ENCODE measurements around the gene CES5A.

Gene CES5A

GRCh38 chr16:55913716-55914115 lies 38.5 kb upstream of the CES5A start:
- TF ChIP-seq FOXM1 (IDR thresholded peaks at IDR 0.05; ENCODE audit: borderline replicate concordance, low read depth), result no peak
- TF ChIP-seq RAD21 (IDR thresholded peaks at IDR 0.05; ENCODE audit: low read depth), result no peak
- TF ChIP-seq ZBTB7A (IDR thresholded peaks at IDR 0.05; ENCODE audit: low read depth), result no peak

GRCh38 chr16:55912022-55912421 lies 36.8 kb upstream of the CES5A start:
- no peak for TF ChIP-seq EP300 (IDR thresholded peaks at IDR 0.05; ENCODE audit: borderline replicate concordance)
- no peak for TF ChIP-seq USF1 (IDR thresholded peaks at IDR 0.05)
- TF ChIP-seq CREB1 (IDR thresholded peaks at IDR 0.05; ENCODE audit: low read depth), result no peak
- no peak for TF ChIP-seq MAX (IDR thresholded peaks at IDR 0.05)
- TF ChIP-seq FOXM1 (IDR thresholded peaks at IDR 0.05; ENCODE audit: borderline replicate concordance, low read depth), result no peak
- no peak for TF ChIP-seq TEAD4 (IDR thresholded peaks at IDR 0.05)

GRCh38 chr16:55911616-55912015 lies 36.4 kb upstream of the CES5A start:
- TF ChIP-seq YY1 (IDR thresholded peaks at IDR 0.05; ENCODE audit: low read depth) (no peak), CREB1 (IDR thresholded peaks at IDR 0.05; ENCODE audit: low read depth) (no peak), USF1 (IDR thresholded peaks at IDR 0.05) (no peak), TCF12 (IDR thresholded peaks at IDR 0.05; ENCODE audit: low read depth) (no peak), TAF1 (IDR thresholded peaks at IDR 0.05; ENCODE audit: low read depth) (no peak), RAD21 (IDR thresholded peaks at IDR 0.05; ENCODE audit: low read depth) (no peak), REST (IDR thresholded peaks at IDR 0.05; ENCODE audit: low read depth) (no peak), EGR1 (IDR thresholded peaks at IDR 0.05) (no peak), ZBTB7A (IDR thresholded peaks at IDR 0.05; ENCODE audit: low read depth) (no peak), NFIC (IDR thresholded peaks at IDR 0.05) (no peak)

GRCh38 chr16:55909876-55910275 lies 34.7 kb upstream of the CES5A start:
- TF ChIP-seq MAX (IDR thresholded peaks at IDR 0.05) (no peak), USF1 (IDR thresholded peaks at IDR 0.05) (no peak), CREB1 (IDR thresholded peaks at IDR 0.05; ENCODE audit: low read depth) (no peak), FOXM1 (IDR thresholded peaks at IDR 0.05; ENCODE audit: borderline replicate concordance, low read depth) (no peak), EGR1 (IDR thresholded peaks at IDR 0.05) (no peak), RAD21 (IDR thresholded peaks at IDR 0.05; ENCODE audit: low read depth) (no peak), YY1 (IDR thresholded peaks at IDR 0.05; ENCODE audit: low read depth) (no peak), CEBPB (IDR thresholded peaks at IDR 0.05) (no peak), REST (IDR thresholded peaks at IDR 0.05; ENCODE audit: low read depth) (no peak), TAF1 (IDR thresholded peaks at IDR 0.05; ENCODE audit: low read depth) (no peak), EP300 (IDR thresholded peaks at IDR 0.05; ENCODE audit: borderline replicate concordance) (no peak)

- TF ChIP-seq MAX (IDR thresholded peaks at IDR 0.05), result no peak
- TF ChIP-seq CREB1 (IDR thresholded peaks at IDR 0.05; ENCODE audit: low read depth), result no peak
- TF ChIP-seq TCF12 (IDR thresholded peaks at IDR 0.05; ENCODE audit: low read depth), result no peak
- no peak for TF ChIP-seq TEAD4 (IDR thresholded peaks at IDR 0.05)
- no peak for TF ChIP-seq YY1 (IDR thresholded peaks at IDR 0.05; ENCODE audit: low read depth)
- TF ChIP-seq FOXM1 (IDR thresholded peaks at IDR 0.05; ENCODE audit: borderline replicate concordance, low read depth), result no peak
- TF ChIP-seq RAD21 (IDR thresholded peaks at IDR 0.05; ENCODE audit: low read depth), result no peak
- no peak for TF ChIP-seq TAF1 (IDR thresholded peaks at IDR 0.05; ENCODE audit: low read depth)
- no peak for TF ChIP-seq USF1 (IDR thresholded peaks at IDR 0.05)
Observed at GRCh38 chr16:55908641-55909040, 33.5 kb upstream of the CES5A start.

GRCh38 chr16:55907661-55908060 lies 32.5 kb upstream of the CES5A start:
- no peak for TF ChIP-seq EP300 (IDR thresholded peaks at IDR 0.05; ENCODE audit: borderline replicate concordance)
- TF ChIP-seq NFIC (IDR thresholded peaks at IDR 0.05), result no peak
- TF ChIP-seq ZBTB7A (IDR thresholded peaks at IDR 0.05; ENCODE audit: low read depth), result no peak
- TF ChIP-seq CREB1 (IDR thresholded peaks at IDR 0.05; ENCODE audit: low read depth), result no peak
- no peak for TF ChIP-seq CEBPB (IDR thresholded peaks at IDR 0.05)
- no peak for TF ChIP-seq TEAD4 (IDR thresholded peaks at IDR 0.05)
- TF ChIP-seq RAD21 (IDR thresholded peaks at IDR 0.05; ENCODE audit: low read depth), result no peak
- no peak for TF ChIP-seq REST (IDR thresholded peaks at IDR 0.05; ENCODE audit: low read depth)
- TF ChIP-seq TCF12 (IDR thresholded peaks at IDR 0.05; ENCODE audit: low read depth), result no peak
- TF ChIP-seq MAX (IDR thresholded peaks at IDR 0.05), result no peak
- no peak for TF ChIP-seq TAF1 (IDR thresholded peaks at IDR 0.05; ENCODE audit: low read depth)
- TF ChIP-seq YY1 (IDR thresholded peaks at IDR 0.05; ENCODE audit: low read depth), result no peak
- no peak for TF ChIP-seq USF1 (IDR thresholded peaks at IDR 0.05)
- TF ChIP-seq FOXM1 (IDR thresholded peaks at IDR 0.05; ENCODE audit: borderline replicate concordance, low read depth), result no peak
- TF ChIP-seq EGR1 (IDR thresholded peaks at IDR 0.05), result no peak

Data from Ishikawa (cell line).